DOHH2 (cell line): Measurements from ENCODE around the gene MLH3.
"Not testable (repeated sequence)": the region's sequence is repeated elsewhere in the genome, so short reads cannot be mapped to it uniquely, and the experiment has no call there.

Experiments used
- H3F3A ChIP-seq: fragments of 200-600 bp; sonication (generic), shearing (Covaris generic); 2 replicates; pipeline ENCODE4 v1.6.0; 2016; ENCODE audit warnings: antibody characterized with exemption, mild to moderate bottlenecking; ENCODE audit not compliant: control insufficient read depth, insufficient read depth
- H3K27ac ChIP-seq: fragments of 200-600 bp; sonication (generic); 2 replicates; pipeline ENCODE4 v1.5.1; 2014; ENCODE audit warnings: low read depth, mild to moderate bottlenecking, low read length, moderate library complexity
- H3K27me3 ChIP-seq: fragments of 200-600 bp; sonication (generic); 2 replicates; pipeline ENCODE4 v1.6.1; 2014; ENCODE audit warnings: mild to moderate bottlenecking, low read length, mixed read lengths; ENCODE audit not compliant: control insufficient read depth
- H3K36me3 ChIP-seq: fragments of 200-600 bp; sonication (generic); 2 replicates; pipeline ENCODE4 v1.6.1; 2014; ENCODE audit warnings: mild to moderate bottlenecking, low read length, moderate library complexity, mixed read lengths; ENCODE audit not compliant: control insufficient read depth
- H3K4me1 ChIP-seq: fragments of 200-600 bp; sonication (generic); 2 replicates; pipeline ENCODE4 v1.6.1; 2014; ENCODE audit warnings: mild to moderate bottlenecking, low read length, mixed read lengths; ENCODE audit not compliant: control insufficient read depth
- H3K4me2 ChIP-seq: fragments of 200-600 bp; sonication (generic); 2 replicates; pipeline ENCODE4 v1.6.0; 2014; ENCODE audit warnings: mild to moderate bottlenecking, low read length, moderate library complexity
- H3K4me3 ChIP-seq: fragments of 200-600 bp; sonication (generic); 2 replicates; pipeline ENCODE4 v1.5.1; 2014; ENCODE audit warnings: mild to moderate bottlenecking, low read length, mixed read lengths
- H3K79me2 ChIP-seq: fragments of 200-600 bp; sonication (generic); 2 replicates; pipeline ENCODE4 v1.6.1; 2014; ENCODE audit warnings: mild to moderate bottlenecking, low read length, mixed read lengths; ENCODE audit not compliant: control insufficient read depth
- H3K9me2 ChIP-seq: fragments of 200-600 bp; sonication (generic); replicated peaks from 2 replicates; pipeline ENCODE4 v1.6.1; 2014; ENCODE audit warnings: mild to moderate bottlenecking, low read length, mixed read lengths; ENCODE audit not compliant: control insufficient read depth
- H3K9me3 ChIP-seq: fragments of 200-600 bp; sonication (generic); 2 replicates; pipeline ENCODE4 v1.6.1; 2014; ENCODE audit warnings: antibody characterized with exemption, low read length, mixed read lengths; ENCODE audit not compliant: control insufficient read depth, insufficient read depth
- H4K20me1 ChIP-seq: fragments of 200-600 bp; sonication (generic); 2 replicates; pipeline ENCODE4 v1.6.0; 2014; ENCODE audit warnings: low read depth, mild to moderate bottlenecking, antibody characterized with exemption, low read length, moderate library complexity; ENCODE audit not compliant: control insufficient read depth, insufficient read depth
- CTCF ChIP-seq: fragments of 200-600 bp; sonication (generic); IDR thresholded peaks from one replicate; pipeline ENCODE4 v1.5.1; 2014; ENCODE audit warnings: antibody characterized with exemption, mild to moderate bottlenecking, low read depth, low read length; ENCODE audit not compliant: poor library complexity, severe bottlenecking
- EZH2phosphoT487 ChIP-seq: fragments of 200-600 bp; sonication (generic); IDR thresholded peaks from 2 replicates; pipeline ENCODE4 v1.6.1; 2017; ENCODE audit warnings: borderline replicate concordance, mild to moderate bottlenecking, antibody characterized with exemption, low read length, moderate library complexity, mixed read lengths

MLH3 gene

GRCh38 chr14:75002392-75003249 lies 48.6 kb downstream of the MLH3 start, which contains the start of gene EIF2B2:
EIF2B2 (plus strand) TSS chr14:75002921; CDS start chr14:75002991, 70 bp downstream.
- H3F3A ChIP-seq, result no peaks in the 10 kb centered on the region
- TF ChIP-seq EZH2phosphoT487 (no peak), CTCF (no peak)
- H3K4me3 ChIP-seq, result peak within 1 kb of the TSS; percentile 93
- H4K20me1 ChIP-seq, result no peaks in the 10 kb centered on the region
- H3K4me1 ChIP-seq, result peaks cover 17% of the 10 kb centered on the region
- peak within 1 kb of the TSS; percentile 94 for H3K4me2 ChIP-seq
- peaks cover 46% of the 10 kb centered on the region for H3K36me3 ChIP-seq
- H3K9me2 ChIP-seq, result no peaks in the 10 kb centered on the region
- peak within 1 kb of the TSS; percentile 20; the same call in 1 of the 2 replicates for H3K27ac ChIP-seq
- 0 out of 2 replicates have a peak, but pooled peaks cover 4% of the 10 kb centered on the region for H3K9me3 ChIP-seq
- no peaks in the 10 kb centered on the region for H3K27me3 ChIP-seq
- peaks cover 22% of the 10 kb centered on the region for H3K79me2 ChIP-seq

GRCh38 chr14:75001899-75002298 lies 49.4 kb downstream of the MLH3 start:
- no peaks in the 10 kb centered on the region for H3K9me2 ChIP-seq
- H3K27ac ChIP-seq, result 0 out of 2 replicates have a peak overlapping the region, but pooled peaks have one; percentile 20
- no peak for TF ChIP-seq EZH2phosphoT487

GRCh38 chr14:75001261-75001660 lies 50.0 kb downstream of the MLH3 start:
- Histone ChIP-seq H3K27ac (no peak overlapping the region), H3K79me2 (peaks cover 22% of the 10 kb centered on the region), H3K4me2 (no peak overlapping the region), H3K36me3 (peaks cover 32% of the 10 kb centered on the region), H3K9me3 (0 out of 2 replicates have a peak, but pooled peaks cover 4% of the 10 kb centered on the region), H3K4me1 (peaks cover 17% of the 10 kb centered on the region), H3K27me3 (no peaks in the 10 kb centered on the region), H4K20me1 (no peaks in the 10 kb centered on the region), H3F3A (no peaks in the 10 kb centered on the region), H3K9me2 (no peaks in the 10 kb centered on the region), H3K4me3 (no peak overlapping the region)
- TF ChIP-seq CTCF (no peak), EZH2phosphoT487 (no peak)

More at GRCh38 chr14:75001899-75002298, 49.4 kb downstream of the MLH3 start:
- H4K20me1 ChIP-seq, result no peaks in the 10 kb centered on the region
- no peaks in the 10 kb centered on the region for H3K27me3 ChIP-seq
- 0 out of 2 replicates have a peak, but pooled peaks cover 4% of the 10 kb centered on the region for H3K9me3 ChIP-seq
- H3K79me2 ChIP-seq, result peaks cover 22% of the 10 kb centered on the region
- H3F3A ChIP-seq, result no peaks in the 10 kb centered on the region
- peak overlapping the region; percentile 91 for H3K4me2 ChIP-seq
- peaks cover 17% of the 10 kb centered on the region for H3K4me1 ChIP-seq
- H3K4me3 ChIP-seq, result peak overlapping the region; percentile 93
- H3K36me3 ChIP-seq, result peaks cover 38% of the 10 kb centered on the region

GRCh38 chr14:74995781-74996180 lies 55.5 kb downstream of the MLH3 start:
- not testable (repeated sequence) for H3K4me3 ChIP-seq, H3K4me2 ChIP-seq, H3K27ac ChIP-seq, H3K36me3 ChIP-seq, H3K4me1 ChIP-seq, H4K20me1 ChIP-seq, H3K9me2 ChIP-seq, H3K27me3 ChIP-seq, H3F3A ChIP-seq, H3K9me3 ChIP-seq, H3K79me2 ChIP-seq

- not testable (repeated sequence) for H3K36me3 ChIP-seq, H3F3A ChIP-seq, H3K27me3 ChIP-seq, H3K27ac ChIP-seq, H3K79me2 ChIP-seq, H3K4me2 ChIP-seq, H3K9me2 ChIP-seq, H4K20me1 ChIP-seq, H3K9me3 ChIP-seq, H3K4me3 ChIP-seq, H3K4me1 ChIP-seq
Measured at GRCh38 chr14:74994182-74994581, 57.1 kb downstream of the MLH3 start.
